ENCODE data around the gene DLK1.

DLK1 gene

GRCh38 chr14:100732766-100733100 lies 6.0 kb downstream of the DLK1 start:
- Histone ChIP-seq H3K4me1 (ENCODE audit: low read length) (no peaks in the 10 kb centered on the region), H3K9me3 (replicated peaks; ENCODE audit: insufficient read depth, low read length) (no peaks in the 10 kb centered on the region), H3K9me2 (replicated peaks; ENCODE audit: insufficient read depth, low read length) (no peaks in the 10 kb centered on the region), H3K36me3 (replicated peaks; ENCODE audit: insufficient read depth, low read length) (no peaks in the 10 kb centered on the region), H3K9ac (ENCODE audit: low read length) (no peak overlapping the region), H4K20me1 (ENCODE audit: insufficient read depth, low read length) (no peaks in the 10 kb centered on the region), H3K27me3 (replicated peaks; ENCODE audit: insufficient read depth, low read length) (peaks cover 35% of the 10 kb centered on the region), H3F3A (ENCODE audit: insufficient read depth, low read length) (no peaks in the 10 kb centered on the region), H3K4me3 (ENCODE audit: low read length) (no peak overlapping the region), H3K79me2 (ENCODE audit: low read length) (no peaks in the 10 kb centered on the region), H3K27ac (ENCODE audit: low read length) (no peak overlapping the region), H3K4me2 (ENCODE audit: low read depth, low read length) (no peak overlapping the region), H2AFZ (ENCODE audit: low read length) (no peak overlapping the region)
- no peak for DNase-seq
- TF ChIP-seq EZH2phosphoT487 (IDR thresholded peaks at IDR 0.05; ENCODE audit: low read length) (no peak), CTCF (IDR thresholded peaks at IDR 0.05; ENCODE audit: low read length) (no peak), EZH2 (optimal IDR thresholded peaks at IDR 0.05; ENCODE audit: low read depth, low read length) (no peak)

DNA sequence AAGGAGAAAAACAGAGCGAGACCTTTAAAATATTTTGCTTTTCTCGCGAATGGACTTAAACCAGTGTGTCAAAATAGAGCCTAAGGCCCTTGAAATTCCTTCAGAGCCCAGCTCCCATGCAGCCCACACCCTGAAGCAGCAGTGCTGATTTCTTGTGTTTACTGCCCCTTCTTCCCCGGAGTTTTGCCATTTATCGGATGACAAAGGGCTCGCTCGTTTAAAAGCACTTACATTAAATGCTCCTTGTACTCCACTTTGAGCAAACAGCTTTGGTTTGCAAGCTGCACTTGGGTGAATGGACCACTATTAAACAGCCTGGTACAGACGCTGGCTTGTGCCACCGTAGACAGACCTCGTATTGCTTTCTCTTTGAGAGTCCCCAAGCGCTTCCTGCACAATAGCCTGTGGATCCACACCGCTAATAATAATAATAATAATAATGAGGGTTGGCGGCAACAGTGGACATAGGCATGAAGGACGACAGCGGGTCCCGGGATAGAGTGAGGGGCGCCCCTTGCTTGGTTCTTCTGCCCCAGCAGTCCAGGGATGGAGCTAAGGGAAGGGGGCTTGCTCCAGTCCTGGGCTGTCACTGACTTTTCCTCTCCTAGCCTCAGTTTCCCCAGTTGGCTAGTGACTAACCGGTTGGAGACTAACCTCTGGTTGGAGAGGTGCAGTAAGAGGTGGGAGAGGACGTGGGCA lies 6.6 kb downstream of the DLK1 start:
- Histone ChIP-seq H3K27me3 (replicated peaks; ENCODE audit: insufficient read depth, low read length) (peaks cover 37% of the 10 kb centered on the region), H2AFZ (ENCODE audit: low read length) (no peak overlapping the region), H3K27ac (ENCODE audit: low read length) (no peak overlapping the region), H3K36me3 (replicated peaks; ENCODE audit: insufficient read depth, low read length) (no peaks in the 10 kb centered on the region), H3F3A (ENCODE audit: insufficient read depth, low read length) (no peaks in the 10 kb centered on the region), H3K4me3 (ENCODE audit: low read length) (no peak overlapping the region), H4K20me1 (ENCODE audit: insufficient read depth, low read length) (no peaks in the 10 kb centered on the region), H3K4me1 (ENCODE audit: low read length) (no peaks in the 10 kb centered on the region), H3K4me2 (ENCODE audit: low read depth, low read length) (no peak overlapping the region), H3K9ac (ENCODE audit: low read length) (no peak overlapping the region), H3K9me3 (replicated peaks; ENCODE audit: insufficient read depth, low read length) (no peaks in the 10 kb centered on the region), H3K9me2 (replicated peaks; ENCODE audit: insufficient read depth, low read length) (no peaks in the 10 kb centered on the region), H3K79me2 (ENCODE audit: low read length) (no peaks in the 10 kb centered on the region)
- DNase-seq, result no peak
- TF ChIP-seq EZH2phosphoT487 (IDR thresholded peaks at IDR 0.05; ENCODE audit: low read length), result no peak

GRCh38 chr14:100734031-100734990 lies 7.6 kb downstream of the DLK1 start:
- DNase-seq, result no peak
- peaks cover 38% of the 10 kb centered on the region for H3K27me3 ChIP-seq (replicated peaks; ENCODE audit: insufficient read depth, low read length)
- no peaks in the 10 kb centered on the region for H4K20me1 ChIP-seq (ENCODE audit: insufficient read depth, low read length)
- no peak overlapping the region for H3K4me2 ChIP-seq (ENCODE audit: low read depth, low read length)
- no peak overlapping the region for H3K9ac ChIP-seq (ENCODE audit: low read length)
- H3K4me3 ChIP-seq (ENCODE audit: low read length), result no peak overlapping the region
- no peaks in the 10 kb centered on the region for H3K9me3 ChIP-seq (replicated peaks; ENCODE audit: insufficient read depth, low read length)
- TF ChIP-seq EZH2 (optimal IDR thresholded peaks at IDR 0.05; ENCODE audit: low read depth, low read length), result no peak
- no peak for TF ChIP-seq EZH2phosphoT487 (IDR thresholded peaks at IDR 0.05; ENCODE audit: low read length)
- TF ChIP-seq CTCF (IDR thresholded peaks at IDR 0.05; ENCODE audit: low read length), result no peak
- no peaks in the 10 kb centered on the region for H3K4me1 ChIP-seq (ENCODE audit: low read length)
- no peak overlapping the region for H3K27ac ChIP-seq (ENCODE audit: low read length)
- H3K36me3 ChIP-seq (replicated peaks; ENCODE audit: insufficient read depth, low read length), result no peaks in the 10 kb centered on the region
- H3F3A ChIP-seq (ENCODE audit: insufficient read depth, low read length), result no peaks in the 10 kb centered on the region
- H2AFZ ChIP-seq (ENCODE audit: low read length), result no peak overlapping the region
- no peaks in the 10 kb centered on the region for H3K79me2 ChIP-seq (ENCODE audit: low read length)
- H3K9me2 ChIP-seq (replicated peaks; ENCODE audit: insufficient read depth, low read length), result no peaks in the 10 kb centered on the region
